Neuronal stem cell (in vitro differentiated cells): ENCODE results near the gene ANKRD42.
A peak's percentile ranks its signal among the peaks of the same experiment; 100 is the strongest.

Experiments used
- DNase-seq: peaks from one replicate; pipeline ENCODE4 v3.0.0-alpha.2; 2013; ENCODE audit warnings: low spot score
- H2AFZ ChIP-seq: one replicate; pipeline ENCODE4 v1.6.1; 2013; ENCODE audit warnings: mild to moderate bottlenecking, low read length, inconsistent platforms
- H2AK5ac ChIP-seq: 2 replicates; pipeline ENCODE4 v1.6.1; 2013; ENCODE audit warnings: low read depth, mild to moderate bottlenecking, inconsistent platforms, low read length, moderate library complexity, mixed read lengths
- H2BK120ac ChIP-seq: 2 replicates; pipeline ENCODE4 v1.6.1; 2013; ENCODE audit warnings: low read depth, mild to moderate bottlenecking, inconsistent platforms, low read length, moderate library complexity, mixed read lengths
- H2BK12ac ChIP-seq: one replicate; pipeline ENCODE4 v1.6.1; 2013; ENCODE audit warnings: low read length, inconsistent platforms
- H2BK15ac ChIP-seq: 2 replicates; pipeline ENCODE4 v1.6.1; 2013; ENCODE audit warnings: mild to moderate bottlenecking, low read length, inconsistent platforms, mixed read lengths
- H2BK5ac ChIP-seq: one replicate; pipeline ENCODE4 v1.6.1; 2013; ENCODE audit warnings: inconsistent platforms, mild to moderate bottlenecking, low read length, moderate library complexity
- H3K14ac ChIP-seq: one replicate; pipeline ENCODE4 v1.6.1; 2013; ENCODE audit warnings: low read length, inconsistent platforms
- H3K18ac ChIP-seq: 2 replicates; pipeline ENCODE4 v1.6.1; 2013; ENCODE audit warnings: low read length, inconsistent platforms
- H3K23ac ChIP-seq: 2 replicates; pipeline ENCODE4 v1.6.1; 2013; ENCODE audit warnings: low read depth, mild to moderate bottlenecking, mixed read lengths, low read length, inconsistent platforms; ENCODE audit not compliant: poor library complexity
- H3K27ac ChIP-seq: replicated peaks from 3 replicates; pipeline ENCODE4 v1.5.1; 2013; ENCODE audit warnings: low read length, inconsistent platforms
- H3K27me3 ChIP-seq, 3 experiments: 2 replicates each; pipeline ENCODE4 v1.6.1; 2013; ENCODE audit warnings: low read length in 3 of 3, mild to moderate bottlenecking in 2 of 3, inconsistent platforms in 1 of 3, low read depth in 1 of 3, mixed read lengths in 1 of 3, moderate library complexity in 1 of 3; ENCODE audit not compliant: control insufficient read depth in 3 of 3, insufficient read depth in 3 of 3
- H3K36me3 ChIP-seq, 2 donors: replicated peaks in 1 of 2; 2 replicates each; pipeline ENCODE4 v1.6.1; 2013; ENCODE audit warnings: low read length in 2 of 2; ENCODE audit not compliant: control insufficient read depth in 2 of 2, insufficient read depth in 2 of 2
- H3K4ac ChIP-seq: 2 replicates; pipeline ENCODE4 v1.6.1; 2013; ENCODE audit warnings: inconsistent platforms, mild to moderate bottlenecking, low read length, moderate library complexity
- H3K4me1 ChIP-seq, 2 donors: 1 replicate in 1 of 2; 2 replicates in 1 of 2; pipeline ENCODE4 v1.6.1; 2013; ENCODE audit warnings: low read length in 2 of 2, low read depth in 1 of 2; ENCODE audit not compliant: control insufficient read depth in 2 of 2, insufficient read depth in 1 of 2
- H3K4me2 ChIP-seq: one replicate; pipeline ENCODE4 v1.6.1; 2013; ENCODE audit warnings: mild to moderate bottlenecking, low read length, inconsistent platforms; ENCODE audit not compliant: insufficient read depth, poor library complexity, severe bottlenecking
- H3K4me3 ChIP-seq, 2 donors: 2 replicates each; pipeline ENCODE4 v1.5.1; 2013; ENCODE audit warnings: low read length in 2 of 2, mild to moderate bottlenecking in 2 of 2, inconsistent platforms in 1 of 2, moderate library complexity in 1 of 2
- H3K79me1 ChIP-seq: one replicate; pipeline ENCODE4 v1.6.1; 2013; ENCODE audit warnings: low read depth, mild to moderate bottlenecking, inconsistent platforms, low read length, moderate library complexity
- H3K9ac ChIP-seq: one replicate; pipeline ENCODE4 v1.6.1; 2013; ENCODE audit warnings: mild to moderate bottlenecking, low read depth, low read length, inconsistent platforms; ENCODE audit not compliant: poor library complexity
- H3K9me3 ChIP-seq, 2 donors: replicated peaks in 1 of 2; 2 replicates each; pipeline versions ENCODE3 to v1.6.1; 2013; ENCODE audit warnings: low read length in 2 of 2, mild to moderate bottlenecking in 2 of 2, inconsistent platforms in 1 of 2, low read depth in 1 of 2, mixed read lengths in 1 of 2, moderate library complexity in 1 of 2; ENCODE audit not compliant: control insufficient read depth in 2 of 2, insufficient read depth in 1 of 2
- H4K8ac ChIP-seq: one replicate; pipeline ENCODE4 v1.6.1; 2013; ENCODE audit warnings: low read depth, mild to moderate bottlenecking, inconsistent platforms, low read length, moderate library complexity
- H4K91ac ChIP-seq: one replicate; pipeline ENCODE4 v1.6.1; 2013; ENCODE audit warnings: low read length, low read depth, mild to moderate bottlenecking, inconsistent platforms; ENCODE audit not compliant: poor library complexity
- WGBS, 2 donors: extraction: QIAGEN DNeasy Blood & Tissue Kit; methylation state at CpG; one replicate each; pipeline ENCODE4 v1.1.7; 2013; ENCODE audit warnings: missing lambda C conversion rate in 2 of 2, mixed read lengths in 1 of 2; ENCODE audit not compliant: insufficient read length in 2 of 2, insufficient replicate concordance in 1 of 2; ENCODE audit errors: extremely low coverage in 2 of 2; 5-methylcytosine and 5-hydroxymethylcytosine counted together

The ANKRD42 gene

DNA sequence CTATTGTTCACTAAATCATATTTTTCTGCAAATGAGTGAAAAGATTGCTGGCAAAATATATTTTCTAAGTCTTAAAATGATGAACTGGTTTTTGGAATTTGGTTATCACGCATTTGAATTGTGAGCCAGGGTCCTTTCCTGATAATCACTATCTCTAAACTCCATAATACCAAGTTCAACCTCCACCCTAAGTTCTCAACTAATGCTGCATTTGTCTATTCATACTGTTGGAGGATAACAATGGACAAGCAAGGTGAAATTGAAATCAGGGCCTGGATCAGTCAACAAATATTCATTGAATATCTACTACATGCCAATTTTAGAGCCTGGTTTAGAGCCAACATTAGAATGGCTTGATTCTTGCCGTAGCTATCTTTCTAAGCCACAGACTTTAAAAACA, 41.2 kb upstream of the ANKRD42 start:
- DNase-seq: no peak
- no peaks in the 10 kb centered on the region for H3K36me3 ChIP-seq
- H2AFZ ChIP-seq: no peak overlapping the region
- H3K79me1 ChIP-seq: no peaks in the 10 kb centered on the region
- no peak overlapping the region for H2BK15ac ChIP-seq
- no peaks in the 10 kb centered on the region for H3K4me1 ChIP-seq
- H2BK120ac ChIP-seq: no peak overlapping the region
- no CpG with 5 or more reads among the region's 2 CpGs for WGBS, 2 donors
- H3K23ac ChIP-seq: no peak overlapping the region
- no peak overlapping the region for H2BK12ac ChIP-seq
- no peak overlapping the region for H3K27ac ChIP-seq
- no peak overlapping the region for H3K4ac ChIP-seq
- H4K91ac ChIP-seq: no peak overlapping the region
- H3K4me3 ChIP-seq: no peak overlapping the region
- H3K9ac ChIP-seq: no peak overlapping the region
- no peak overlapping the region for H3K14ac ChIP-seq
- H2BK5ac ChIP-seq: no peak overlapping the region
- no peak overlapping the region for H2AK5ac ChIP-seq
- no peak overlapping the region for H3K4me2 ChIP-seq
- no peaks in the 10 kb centered on the region for H3K27me3 ChIP-seq
- no peak overlapping the region for H4K8ac ChIP-seq
- no peaks in the 10 kb centered on the region for H3K9me3 ChIP-seq
- no peak overlapping the region for H3K18ac ChIP-seq

- H2AK5ac ChIP-seq: no peak overlapping the region
- no peaks in the 10 kb centered on the region for H3K79me1 ChIP-seq
- no peaks in the 10 kb centered on the region for H3K27me3 ChIP-seq
- H3K23ac ChIP-seq: no peak overlapping the region
- H4K8ac ChIP-seq: no peak overlapping the region
- no peak overlapping the region for H2AFZ ChIP-seq
- no peaks in the 10 kb centered on the region for H3K4me1 ChIP-seq
- H3K18ac ChIP-seq: no peak overlapping the region
- no peak overlapping the region for H2BK5ac ChIP-seq
- H3K36me3 ChIP-seq: peaks cover 0 to 6% of the 10 kb centered on the region in 2 donors
- H3K27ac ChIP-seq: no peak overlapping the region
- DNase-seq: no peak
- no peak overlapping the region for H3K4me2 ChIP-seq
- H2BK120ac ChIP-seq: no peak overlapping the region
- no peak overlapping the region for H3K4ac ChIP-seq
- H3K9ac ChIP-seq: no peak overlapping the region
- H2BK15ac ChIP-seq: no peak overlapping the region
- no CpG with 5 or more reads among the region's 6 CpGs for WGBS, 2 donors
- no peak overlapping the region for H4K91ac ChIP-seq
- H2BK12ac ChIP-seq: no peak overlapping the region
- H3K14ac ChIP-seq: no peak overlapping the region
- no peaks in the 10 kb centered on the region for H3K9me3 ChIP-seq
- H3K4me3 ChIP-seq: no peak overlapping the region
Measured at GRCh38 chr11:83153764-83154163, 39.7 kb upstream of the ANKRD42 start.

DNA sequence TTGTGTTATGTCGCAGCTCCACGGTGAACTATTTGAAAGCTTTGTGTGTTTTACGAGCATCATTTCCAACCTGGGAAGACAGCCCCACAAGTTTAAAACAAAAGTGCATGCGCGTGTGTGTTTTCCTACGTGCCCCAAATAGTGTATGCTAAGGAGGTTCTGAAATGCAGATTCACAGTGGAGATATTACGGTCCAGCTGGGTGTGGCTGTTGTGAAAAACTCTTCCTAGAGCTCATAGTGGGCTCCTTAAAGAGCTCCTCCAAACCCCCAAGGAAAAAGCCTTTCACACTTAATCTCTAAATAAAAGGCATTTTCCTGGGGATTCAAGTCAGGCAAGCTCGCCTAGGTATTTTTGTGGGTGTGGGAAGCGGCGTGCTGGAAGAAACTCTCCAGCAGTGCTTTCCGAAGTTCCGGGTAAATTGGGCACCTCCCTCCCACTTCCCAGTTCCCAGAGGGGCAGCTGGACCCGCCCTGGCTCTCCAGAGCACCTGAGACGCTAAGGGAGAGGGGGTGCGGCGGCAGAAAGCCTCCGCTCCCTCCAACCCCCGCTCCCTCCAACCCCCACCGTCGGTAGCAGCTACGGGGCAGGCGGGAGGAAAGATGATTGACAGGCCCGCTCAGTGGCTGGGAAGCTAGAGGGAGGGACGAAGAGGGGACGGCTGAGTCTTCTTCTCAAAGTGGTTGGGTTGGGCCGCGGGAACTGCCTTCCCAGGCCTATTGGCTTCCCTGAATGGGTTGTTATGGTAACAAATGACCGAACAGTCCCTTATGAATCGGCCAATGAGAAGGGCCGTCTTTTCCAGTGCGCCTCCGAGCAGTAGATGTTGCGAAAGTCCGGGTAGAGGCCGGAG, 37.1 kb upstream of the ANKRD42 start:
- no peak overlapping the region for H2BK12ac ChIP-seq
- H3K27ac ChIP-seq: peak overlapping the region; percentile 90
- no peaks in the 10 kb centered on the region for H3K79me1 ChIP-seq
- H2BK120ac ChIP-seq: no peak overlapping the region
- no peak overlapping the region for H2AK5ac ChIP-seq
- H4K8ac ChIP-seq: no peak overlapping the region
- H3K18ac ChIP-seq: peak overlapping the region; percentile 85
- no peak overlapping the region for H4K91ac ChIP-seq
- peaks cover 4 to 13% of the 10 kb centered on the region in 2 donors for H3K4me1 ChIP-seq
- no CpG with 5 or more reads among the region's 35 CpGs for WGBS, 2 donors
- DNase-seq: peak; percentile 99
- no peak overlapping the region for H3K9ac ChIP-seq
- peak overlapping the region; percentile 58 to 79 for H3K4me3 ChIP-seq
- no peaks in the 10 kb centered on the region for H3K27me3 ChIP-seq
- H3K23ac ChIP-seq: no peak overlapping the region
- H2AFZ ChIP-seq: peak overlapping the region; percentile 95
- no peak overlapping the region for H3K14ac ChIP-seq
- no peaks in the 10 kb centered on the region for H3K9me3 ChIP-seq
- peak overlapping the region; percentile 83 for H3K4me2 ChIP-seq
- H2BK5ac ChIP-seq: no peak overlapping the region
- H2BK15ac ChIP-seq: peak overlapping the region; percentile 89
- no peak overlapping the region for H3K4ac ChIP-seq
- H3K36me3 ChIP-seq: peaks cover 4 to 32% of the 10 kb centered on the region in 2 donors

- peak within 1 kb of the TSS; percentile 91 for H3K9ac ChIP-seq
- no CpG with 5 or more reads among the region's 55 CpGs for WGBS, 2 donors
- H2AFZ ChIP-seq: peak within 1 kb of the TSS; percentile 95
- peak within 1 kb of the TSS; percentile 89 for H3K14ac ChIP-seq
- H2BK5ac ChIP-seq: peak within 1 kb of the TSS; percentile 87
- H2BK120ac ChIP-seq: peak within 1 kb of the TSS; percentile 76
- no peak within 1 kb of the TSS for H2BK12ac ChIP-seq
- peak within 1 kb of the TSS; percentile 99 for H2AK5ac ChIP-seq
- H3K36me3 ChIP-seq: peaks cover 4 to 39% of the 10 kb centered on the region in 2 donors
- H3K18ac ChIP-seq: peak within 1 kb of the TSS; percentile 98
- H3K27ac ChIP-seq: peak within 1 kb of the TSS; percentile 90
- peak within 1 kb of the TSS; percentile 48 for H4K8ac ChIP-seq
- H3K4me3 ChIP-seq: peak within 1 kb of the TSS; percentile 94 to 95
- H3K27me3 ChIP-seq: no peaks in the 10 kb centered on the region
- peak within 1 kb of the TSS; percentile 85 for H4K91ac ChIP-seq
- H2BK15ac ChIP-seq: peak within 1 kb of the TSS; percentile 89
- H3K4me1 ChIP-seq: peaks cover 4 to 13% of the 10 kb centered on the region in 2 donors
- no peaks in the 10 kb centered on the region for H3K79me1 ChIP-seq
- peak within 1 kb of the TSS; percentile 95 for H3K4ac ChIP-seq
- H3K9me3 ChIP-seq: no peaks in the 10 kb centered on the region
- H3K23ac ChIP-seq: peak within 1 kb of the TSS; percentile 98
- no peak for DNase-seq
- H3K4me2 ChIP-seq: peak within 1 kb of the TSS; percentile 83
Measured at GRCh38 chr11:83156996-83157593, 36.4 kb upstream of the ANKRD42 start, which contains the start of gene PCF11. TSS of gene PCF11 (plus strand) at chr11:83157131. CDS start at chr11:83157440, 309 bp downstream.
